Dermis blood vessel endothelial cell (primary cell): ENCODE measurements around the gene CFAP61. TPM values are rescaled to one million over a fixed set of nuclear protein-coding genes. Genes with fewer than 3 reads are reported as not detected.
"Not testable (repeated sequence)": the region's sequence is repeated elsewhere in the genome, so short reads cannot be mapped to it uniquely, and the experiment has no call there.

Experiments
- DNase-seq: peaks from one replicate; pipeline ENCODE4 v3.0.0; 2010
- total RNA-seq: library from RNA; depleted of rRNA; stranded (reverse); fragments of >200 nt; gene quantifications from 2 replicates; pipeline ENCODE4 v1.2.3, GENCODE V29; 2014

Gene CFAP61
- total RNA-seq, 1 donor from 2014 or later = not detected

DNA sequence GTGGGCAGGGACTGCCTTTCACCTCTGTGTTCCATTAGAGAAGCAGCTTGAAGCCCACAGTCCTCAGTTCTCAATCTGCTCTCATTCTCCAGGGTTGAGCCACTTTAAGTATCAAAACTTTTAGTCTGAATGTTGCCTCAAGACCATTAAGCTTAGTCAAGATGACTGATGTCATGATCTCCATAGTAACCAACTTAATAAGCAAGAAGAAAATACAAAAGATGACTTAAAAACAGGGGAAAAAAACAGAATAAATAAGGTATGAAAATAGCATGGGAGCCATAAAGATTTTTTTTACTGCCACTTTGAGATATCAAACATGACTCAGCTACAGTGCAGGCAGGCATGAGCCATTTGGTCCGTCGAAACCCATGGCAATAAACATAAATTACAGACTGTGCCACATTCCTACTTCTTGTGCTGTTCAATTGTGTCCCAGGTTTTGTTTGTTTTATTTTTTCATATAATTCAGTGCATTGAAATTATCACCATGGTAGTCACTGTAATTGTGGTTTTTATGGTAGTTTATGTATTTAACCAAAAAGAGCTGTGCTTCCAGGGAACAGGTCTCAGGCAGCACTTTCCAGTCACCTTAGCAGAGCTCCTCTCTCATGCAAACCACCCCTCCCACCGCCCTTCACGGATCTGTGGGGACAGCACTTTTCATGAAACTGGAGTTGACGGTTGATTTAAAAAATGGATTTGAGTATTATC is 159.1 kb downstream of the CFAP61 start:
- no peak for DNase-seq

DNA sequence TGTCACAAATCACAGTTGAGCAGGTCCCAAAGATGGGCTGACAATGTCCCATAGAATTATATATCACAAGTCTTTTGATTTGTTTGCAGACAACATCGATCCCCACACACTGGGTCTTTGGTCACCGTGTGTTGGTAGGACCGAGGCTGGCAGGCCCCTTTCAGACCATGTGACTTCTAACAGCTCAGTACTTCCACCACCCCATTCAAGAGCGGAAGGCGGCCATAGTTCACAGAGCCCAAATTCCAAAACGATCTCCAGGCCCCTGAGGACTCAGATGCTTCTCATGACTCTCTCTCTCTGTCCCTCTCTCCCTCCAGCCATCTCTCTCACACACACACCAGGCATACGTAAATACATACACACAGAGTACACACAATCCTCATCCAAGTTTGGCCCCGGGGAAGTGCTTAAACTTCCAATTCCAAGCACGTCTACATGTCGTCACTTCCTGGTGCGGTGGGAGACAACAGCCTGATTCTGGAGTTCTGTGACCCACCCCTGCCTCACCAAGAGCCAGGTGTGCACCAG is 159.7 kb downstream of the CFAP61 start:
- DNase-seq = no peak

DNA sequence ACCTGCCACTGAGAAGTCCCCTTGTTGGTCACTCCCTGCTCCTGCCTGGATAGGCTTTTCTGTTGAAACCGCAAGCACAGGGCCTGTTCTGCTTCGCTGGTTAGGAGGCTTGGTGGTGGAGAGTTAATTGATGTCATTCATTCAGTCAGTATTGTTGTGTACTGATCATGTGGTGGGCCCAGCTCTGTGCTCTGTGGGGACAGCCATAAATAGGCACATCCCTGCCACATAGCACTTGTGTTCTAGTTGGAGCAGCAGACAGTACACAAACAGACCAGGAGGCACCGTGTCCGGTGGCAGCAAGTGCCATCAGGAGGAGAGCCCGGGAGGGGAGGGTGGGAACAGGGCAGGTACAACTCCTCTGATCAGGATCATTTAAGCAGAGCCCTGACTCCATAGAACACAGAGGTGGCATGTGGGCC is 160.4 kb downstream of the CFAP61 start:
- no peak for DNase-seq

DNA sequence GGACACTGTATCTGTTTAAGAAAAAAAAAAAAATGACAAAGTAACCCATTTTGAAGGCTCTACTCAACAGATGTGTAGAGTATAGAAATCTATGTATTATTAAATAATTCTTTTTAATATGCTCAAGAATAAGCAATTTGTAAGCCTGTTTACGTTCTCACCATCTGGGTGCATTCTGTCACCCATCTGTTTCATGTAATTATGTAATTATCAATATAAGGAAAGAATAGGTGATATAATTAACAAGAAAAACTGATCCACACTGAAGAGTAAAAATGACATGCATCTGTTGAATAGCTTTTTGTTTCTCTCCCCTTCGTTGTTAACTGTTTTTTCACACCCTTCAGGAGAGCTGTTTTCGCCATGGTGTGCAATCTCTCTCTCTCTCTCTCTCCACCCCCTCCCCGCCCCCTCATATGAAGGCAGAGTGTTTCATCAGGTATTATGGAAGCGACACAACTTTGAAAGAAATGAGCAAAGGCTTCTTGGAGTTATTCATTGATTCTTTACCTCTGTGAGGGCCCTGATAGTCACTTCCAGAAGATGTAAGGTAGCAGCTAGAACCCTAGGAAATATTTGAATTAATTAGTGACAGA is 161.3 kb downstream of the CFAP61 start:
- DNase-seq = no peak

DNA sequence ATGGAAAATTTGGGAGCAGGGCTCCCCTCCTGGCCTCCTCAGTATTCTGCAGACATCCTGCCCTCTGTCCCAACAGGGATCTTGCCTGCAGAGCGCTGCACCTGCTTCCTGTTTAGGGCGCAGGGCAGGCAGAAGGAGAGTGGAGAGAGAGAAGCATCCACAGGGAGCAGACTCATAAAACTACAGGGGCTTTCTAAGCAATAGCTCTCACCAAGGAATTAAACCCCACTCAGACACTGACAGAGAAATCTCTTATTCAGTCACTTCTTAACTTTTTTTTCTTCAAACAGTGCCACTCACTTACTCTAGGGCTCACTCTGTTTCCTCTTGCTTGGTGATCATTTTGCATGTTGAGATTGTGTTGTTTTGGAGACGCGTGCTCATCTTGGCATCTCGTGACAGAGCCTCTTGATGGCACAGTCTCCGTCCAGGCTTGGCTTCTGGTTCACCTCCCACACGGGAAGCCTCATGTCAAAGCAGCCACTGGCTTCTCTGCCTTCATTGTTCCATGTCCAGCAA is 162.5 kb downstream of the CFAP61 start:
- no peak for DNase-seq

DNA sequence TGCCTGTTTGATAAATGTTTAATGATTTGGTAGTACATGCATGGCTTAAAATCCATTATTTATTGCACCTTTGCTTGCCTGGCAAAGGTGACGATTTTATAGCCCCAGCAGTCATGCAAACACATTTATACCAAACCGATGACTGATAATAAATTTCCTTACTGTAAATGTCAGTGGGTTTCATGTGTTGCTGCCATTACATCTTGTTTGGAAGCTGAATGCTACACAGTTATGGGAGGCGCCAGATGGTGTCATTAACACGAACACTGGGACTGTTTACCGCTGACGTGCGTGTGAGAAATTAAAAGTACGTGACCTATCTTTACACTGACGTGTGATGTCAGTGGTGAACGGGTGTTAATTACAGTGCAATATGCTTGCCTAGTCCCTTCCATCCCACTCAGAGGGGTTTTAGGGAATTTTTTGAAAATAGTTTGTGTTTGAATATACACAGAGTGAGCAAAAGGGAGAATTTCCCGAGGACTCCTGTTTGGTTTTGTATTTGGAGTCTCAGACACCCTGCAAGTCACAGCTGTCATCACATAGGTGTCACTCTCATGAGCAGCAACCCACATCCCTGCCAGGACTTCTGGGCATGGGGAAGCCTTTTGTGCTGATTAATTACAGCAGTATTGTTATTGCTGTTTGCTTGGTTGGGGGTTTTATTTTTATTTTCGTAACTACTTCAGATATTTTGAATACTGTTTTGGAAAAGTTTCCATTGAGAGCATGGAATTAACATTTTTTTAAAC is 163.8 kb downstream of the CFAP61 start:
- DNase-seq = no peak

DNA sequence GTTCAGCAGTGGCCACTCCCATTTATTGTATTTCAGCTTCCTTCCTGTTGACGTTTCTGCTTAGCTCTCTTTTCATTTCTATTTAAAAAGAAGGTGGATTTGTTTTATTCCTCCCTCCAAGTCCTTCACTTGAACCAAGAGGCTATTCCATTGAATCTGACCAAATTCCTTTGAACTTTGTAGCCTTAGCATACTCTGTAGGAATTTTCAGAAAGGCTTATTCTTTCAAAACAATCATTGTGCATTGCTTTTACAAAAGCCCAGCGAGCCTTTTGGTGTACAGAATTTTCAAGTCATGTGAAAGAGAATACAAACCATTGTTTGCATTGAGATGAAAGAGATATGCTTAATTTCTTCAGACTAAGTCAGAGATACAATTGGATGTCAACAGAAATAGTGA is 164.6 kb downstream of the CFAP61 start:
- DNase-seq = no peak

DNA sequence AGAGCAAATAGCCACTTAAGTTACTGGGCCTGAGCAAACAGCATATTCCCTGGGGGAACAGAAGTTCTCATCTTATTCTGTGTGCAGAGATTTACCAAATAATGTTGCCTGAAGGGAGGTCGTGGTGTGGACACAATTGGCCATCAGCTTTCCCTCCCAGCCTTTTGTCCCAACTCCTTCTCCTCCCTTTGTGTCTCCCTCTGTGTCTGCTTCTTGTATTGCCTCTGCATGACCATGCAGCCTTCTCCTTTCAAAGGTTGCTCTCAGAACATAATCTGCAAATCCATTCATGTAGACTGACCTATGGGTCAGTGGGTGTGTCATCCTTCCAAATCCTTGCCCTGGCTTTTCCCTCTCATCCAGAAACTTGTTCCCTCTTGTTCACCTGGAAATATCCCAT is 165.3 kb downstream of the CFAP61 start:
- DNase-seq = no peak

DNA sequence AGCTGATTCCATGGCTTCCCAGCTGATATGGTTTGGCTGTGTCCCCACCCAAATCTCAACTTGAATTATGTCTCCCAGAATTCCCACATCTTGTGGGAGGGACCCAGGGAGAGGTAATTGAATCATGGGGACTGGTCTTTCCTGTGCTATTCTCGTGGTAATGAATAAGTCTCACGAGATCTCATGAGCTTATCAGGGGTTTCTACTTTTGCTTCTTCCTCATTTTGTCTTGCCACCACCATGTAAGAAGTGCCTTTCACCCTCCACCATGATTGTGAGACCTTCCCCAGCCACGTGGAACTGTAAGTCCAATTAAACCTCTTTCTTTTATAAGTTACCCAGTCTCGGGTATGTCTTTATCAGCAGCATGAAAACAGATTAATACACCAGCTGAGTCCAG is 165.8 kb downstream of the CFAP61 start:
- not testable (repeated sequence) for DNase-seq

DNA sequence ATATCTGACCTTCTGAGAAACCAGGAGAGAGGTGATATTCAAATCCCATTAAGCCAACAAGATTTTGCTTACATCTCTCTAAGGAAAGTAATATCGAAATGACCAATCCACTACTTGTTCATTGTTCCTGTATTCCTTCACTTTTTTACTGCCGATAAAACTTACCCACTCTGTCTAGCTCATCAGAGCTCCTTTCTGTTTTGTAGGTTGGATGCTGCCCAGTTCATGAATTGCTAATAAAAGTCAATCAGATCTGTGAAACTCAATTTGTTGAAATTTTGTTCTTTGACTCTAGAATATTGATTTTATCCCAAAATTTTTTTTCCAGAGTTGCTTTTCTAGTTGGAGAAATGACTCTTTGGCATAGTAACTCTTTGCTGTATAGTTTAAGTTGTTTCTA is 166.7 kb downstream of the CFAP61 start:
- DNase-seq = no peak

DNA sequence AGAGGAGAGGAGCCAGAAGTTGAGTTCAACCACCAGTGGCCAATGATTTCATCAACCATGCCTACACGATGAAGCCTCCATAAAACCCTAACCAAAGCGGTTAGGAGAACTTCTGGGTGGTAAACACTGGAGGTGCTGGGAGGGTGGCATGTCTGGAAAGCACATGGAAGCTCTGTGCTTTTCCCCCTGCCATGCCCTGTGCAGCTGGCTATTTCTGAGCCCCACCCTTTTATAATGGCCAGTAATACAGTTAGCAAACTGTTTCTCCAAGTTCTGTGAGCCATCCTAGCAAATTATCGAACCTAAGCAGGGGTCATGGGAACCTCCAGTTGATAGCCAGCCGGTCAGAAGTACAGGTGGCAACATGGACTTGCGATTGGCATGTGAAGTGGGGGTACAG is 167.8 kb downstream of the CFAP61 start:
- DNase-seq = no peak

DNA sequence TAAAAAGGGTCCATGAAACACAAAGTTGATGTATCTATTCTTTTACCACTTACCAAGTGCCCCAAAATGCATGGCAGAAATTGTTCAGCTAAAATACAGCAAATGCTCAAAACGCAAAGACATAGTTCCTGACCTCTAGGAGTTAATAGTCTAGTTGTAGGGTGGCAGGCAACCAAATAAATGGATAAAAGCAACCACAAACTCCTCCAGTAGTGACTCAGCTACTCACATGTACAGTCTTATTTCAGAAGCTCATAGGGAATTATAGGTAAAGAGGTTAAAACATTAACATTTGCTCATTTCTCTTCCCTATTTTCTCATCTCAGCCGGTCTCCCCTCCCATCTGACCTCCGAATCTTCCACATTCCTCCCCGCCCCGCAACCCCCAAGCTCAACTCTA is 171.6 kb downstream of the CFAP61 start:
- no peak for DNase-seq

DNA sequence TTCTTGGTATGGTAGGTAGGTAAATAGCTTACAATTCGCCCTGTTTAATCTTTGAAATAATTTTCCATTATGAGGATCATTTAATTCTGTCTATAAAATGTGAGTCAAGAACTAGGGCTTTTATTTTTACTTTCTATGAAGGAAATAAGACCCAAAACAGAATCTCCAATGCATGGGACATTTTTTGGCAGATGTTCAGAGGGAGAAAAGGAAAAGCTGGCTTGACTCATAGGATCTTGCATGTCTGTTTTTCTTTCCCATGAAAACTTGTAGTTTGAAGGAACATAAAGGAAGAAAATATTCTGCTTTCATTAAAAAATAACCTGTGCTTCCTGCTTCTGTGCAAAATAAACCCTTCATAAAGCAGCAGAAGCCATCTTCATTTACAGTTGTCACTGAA is 172.5 kb downstream of the CFAP61 start:
- no peak for DNase-seq

DNA sequence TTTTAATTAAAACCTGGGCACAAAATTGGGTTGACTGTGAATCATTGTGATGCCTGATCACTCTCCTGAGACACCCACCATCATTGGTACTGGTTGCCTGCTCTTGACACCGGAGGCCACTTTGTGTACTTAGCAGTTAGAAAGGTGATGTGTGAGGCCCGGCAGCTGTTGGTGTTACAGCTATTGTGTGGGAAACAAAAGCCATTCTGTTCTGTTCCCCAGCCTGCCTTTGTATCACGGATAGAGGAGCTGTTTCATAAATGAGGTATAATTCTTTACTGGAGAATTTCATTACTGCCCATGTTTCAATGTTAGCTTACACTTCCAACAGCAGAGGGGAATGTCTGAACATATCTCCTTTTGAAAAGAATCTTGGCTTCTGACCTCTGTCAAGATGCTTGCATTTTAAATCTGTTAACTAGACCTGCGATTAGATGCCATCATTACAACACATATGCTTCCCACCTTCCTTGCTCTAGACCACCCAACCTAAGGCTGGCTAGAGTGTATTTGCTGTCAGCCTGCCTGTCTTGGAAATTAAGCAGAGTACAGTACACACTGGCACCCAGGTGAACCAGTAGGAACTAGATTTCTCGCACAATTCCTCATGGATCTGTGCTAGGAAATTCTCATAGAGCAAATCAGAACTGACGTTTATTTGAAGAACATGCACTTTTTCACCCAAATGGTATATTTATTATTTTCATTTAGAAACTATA is 173.2 kb downstream of the CFAP61 start:
- no peak for DNase-seq

DNA sequence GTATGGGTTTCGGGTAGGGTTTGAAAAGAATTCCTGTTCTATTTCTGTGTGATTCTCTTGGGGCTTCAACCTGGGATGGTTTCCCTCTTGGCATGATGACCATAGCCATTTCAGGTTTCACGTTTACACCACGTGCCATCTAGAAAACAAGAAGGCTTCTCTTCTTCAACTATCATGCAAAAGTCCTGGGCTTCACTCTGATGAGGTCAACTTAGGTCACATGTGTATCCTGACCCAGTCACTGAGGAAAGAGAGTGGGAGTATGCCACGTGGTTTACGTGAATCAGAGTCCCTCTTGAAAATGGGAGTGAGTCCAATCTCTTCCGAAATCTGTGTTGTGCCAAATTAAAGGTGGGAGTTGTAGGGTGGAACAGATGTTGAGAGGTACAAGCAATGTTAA is 174.2 kb downstream of the CFAP61 start:
- DNase-seq = no peak

DNA sequence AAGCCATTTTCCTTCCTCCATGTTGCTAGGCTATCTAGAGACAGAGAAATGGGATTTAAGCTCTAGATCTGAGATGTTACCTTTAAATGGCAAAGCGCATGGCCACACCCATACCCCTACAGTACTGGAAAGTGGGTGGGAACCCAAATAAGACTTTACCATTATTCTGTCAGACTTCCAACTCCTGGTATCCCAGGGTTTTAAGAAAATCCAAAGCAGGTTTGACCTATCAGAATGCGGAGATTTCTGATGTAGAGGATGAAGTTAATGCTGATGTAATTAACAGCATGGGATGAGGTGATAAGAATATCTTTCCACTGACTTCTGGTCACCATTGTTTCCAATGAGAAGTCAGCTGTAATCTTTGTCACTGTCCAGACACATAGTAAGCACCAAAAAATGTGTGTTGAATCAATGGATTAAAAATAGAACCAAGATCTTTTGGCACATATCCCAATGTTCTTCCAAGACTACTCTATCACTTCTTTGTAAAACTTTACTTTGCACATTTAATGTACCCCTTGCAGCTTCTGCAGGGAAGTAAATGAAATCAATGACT is 174.8 kb downstream of the CFAP61 start:
- no peak for DNase-seq

DNA sequence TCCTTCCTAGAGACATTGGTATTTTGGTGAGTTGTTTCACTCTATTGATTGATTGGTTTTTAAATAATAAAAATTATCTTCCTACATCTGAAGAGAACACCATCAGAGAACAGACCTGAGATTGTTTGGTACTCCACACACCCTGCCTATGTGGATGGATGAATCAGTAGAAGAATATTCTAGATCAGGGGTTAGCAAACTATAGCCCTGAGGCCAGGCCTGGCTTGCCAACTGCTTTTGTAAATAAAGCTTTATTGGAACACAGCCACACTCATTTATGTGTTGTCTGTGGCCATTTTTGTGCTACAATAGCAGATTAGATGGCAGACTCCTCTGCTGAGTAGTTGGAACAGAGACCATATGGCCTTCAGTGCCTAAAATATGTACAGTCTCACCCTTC is 176.0 kb downstream of the CFAP61 start:
- DNase-seq = no peak

DNA sequence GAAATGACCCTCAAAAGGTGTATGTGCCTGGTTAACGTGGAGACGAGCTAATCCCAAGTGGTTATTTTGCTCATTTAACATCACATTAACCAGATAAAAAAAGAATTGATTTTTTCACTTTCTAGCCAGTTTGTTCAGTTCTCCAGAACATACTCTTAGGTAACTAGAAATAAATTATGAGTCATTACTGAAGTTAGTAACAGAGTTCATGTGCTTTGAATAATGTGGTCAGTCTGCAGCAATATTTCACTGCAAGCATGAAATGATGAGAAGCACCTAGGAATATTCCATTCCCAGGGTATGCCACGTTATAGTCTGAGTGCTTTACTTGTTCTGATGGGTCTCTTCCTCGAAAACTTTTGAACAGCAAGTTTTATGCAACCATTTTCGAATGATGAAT is 177.3 kb downstream of the CFAP61 start:
- no peak for DNase-seq

DNA sequence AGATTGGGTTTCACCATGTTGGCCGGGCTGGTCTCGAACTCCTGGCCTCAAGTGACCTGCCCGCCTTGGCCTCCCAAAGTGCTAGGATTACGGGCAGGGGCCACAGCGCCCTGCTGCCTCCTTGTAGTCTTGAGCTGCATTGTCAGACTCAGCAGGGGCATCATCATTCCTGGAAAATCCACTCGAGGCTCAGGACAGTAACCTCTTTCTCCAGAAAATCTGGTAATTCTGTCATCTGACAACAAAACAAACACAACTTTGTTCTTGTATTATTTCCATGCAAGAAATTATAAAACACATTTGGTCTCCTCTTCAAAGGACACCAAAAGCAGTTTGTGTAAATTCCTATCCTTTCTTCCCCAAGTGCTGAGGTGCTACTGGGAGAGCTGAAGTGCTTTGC is 178.4 kb downstream of the CFAP61 start:
- DNase-seq = no peak

DNA sequence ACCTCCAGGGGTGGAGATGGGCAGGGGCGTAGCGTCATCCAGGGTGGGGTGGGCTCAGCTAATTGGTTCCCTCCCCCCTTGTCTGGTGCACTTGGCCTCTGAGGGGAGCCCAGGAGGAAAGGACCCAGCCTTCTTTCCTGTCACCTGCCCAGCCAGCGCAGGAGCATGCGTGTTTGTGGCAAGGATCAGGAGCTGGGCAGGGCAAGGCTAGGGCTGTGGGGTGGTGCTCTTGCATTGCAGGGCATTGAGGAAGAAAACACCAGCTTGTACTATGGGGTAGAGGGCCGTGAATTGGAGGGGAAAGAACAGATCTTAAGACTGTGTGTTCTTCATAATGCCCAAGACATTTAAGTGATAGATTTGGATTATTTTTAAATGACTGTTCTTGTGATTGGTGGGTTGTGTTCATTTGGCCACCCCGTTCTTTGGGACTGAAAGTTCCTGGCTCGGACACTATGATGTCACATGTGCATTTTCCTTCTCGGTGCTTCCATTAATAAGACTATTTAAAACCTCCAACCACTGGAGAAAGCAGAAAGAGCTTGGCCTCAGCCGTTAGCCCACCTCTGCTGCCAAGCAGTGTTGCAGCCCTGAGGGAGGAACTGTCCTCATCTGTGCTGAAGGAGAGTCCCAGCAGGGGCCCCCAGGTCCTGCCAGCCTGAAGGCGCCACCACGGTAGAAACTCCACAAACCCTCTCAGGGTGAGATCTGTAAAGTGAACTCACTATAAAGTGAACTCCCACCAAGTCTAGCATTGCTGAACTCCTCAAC is 179.4 kb downstream of the CFAP61 start:
- DNase-seq = no peak

DNA sequence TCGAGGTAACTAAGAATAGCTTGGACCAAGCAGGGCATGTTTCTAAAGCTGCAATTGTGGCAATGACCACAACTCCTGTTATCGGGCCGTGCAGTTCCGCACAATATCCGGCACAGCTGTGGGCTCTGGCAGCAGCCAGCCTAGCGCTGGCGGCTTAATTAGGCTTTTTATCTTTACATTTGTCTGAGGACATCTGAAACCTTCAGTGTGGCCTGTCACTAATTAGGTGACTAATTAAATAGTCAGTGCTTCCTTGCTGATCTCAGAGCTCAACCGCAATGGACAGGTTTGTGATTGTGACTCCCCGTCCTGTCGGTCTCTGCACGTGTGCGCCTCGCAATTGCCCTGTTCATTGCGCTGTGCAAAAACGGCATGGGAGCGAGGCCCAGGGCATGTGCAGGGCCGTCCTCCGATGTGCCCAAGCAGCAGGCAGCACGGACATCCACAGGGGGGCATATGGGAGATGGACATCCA is 180.7 kb downstream of the CFAP61 start:
- peak; percentile 48 for DNase-seq

DNA sequence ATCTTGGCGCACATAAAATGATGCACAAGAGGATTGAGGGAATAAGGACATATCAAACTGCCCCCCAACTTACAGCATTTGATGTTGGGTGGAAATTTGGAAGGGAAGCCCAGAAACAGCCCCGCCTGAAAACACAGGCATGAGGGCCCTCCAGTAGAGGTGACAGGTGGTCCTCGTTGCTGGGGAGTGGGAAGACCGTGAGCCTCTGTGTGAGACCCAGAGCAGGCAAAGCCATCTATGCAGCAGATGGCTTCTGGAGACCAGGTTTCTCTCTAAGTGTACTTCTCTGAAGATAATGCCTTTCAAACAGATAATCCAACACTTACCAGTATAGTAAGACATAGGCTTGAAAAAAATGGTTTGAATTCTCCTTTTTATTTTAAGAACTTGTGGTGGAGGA is 183.3 kb downstream of the CFAP61 start:
- DNase-seq = no peak
